OCI-LY3 (cell line): Measurements from ENCODE around the gene AGPAT3.

Source experiments
- CTCF ChIP-seq: fragments of 200-600, 300-600 bp; sonication (generic); IDR thresholded peaks from 2 replicates; pipeline ENCODE4 v1.5.1; 2014; ENCODE audit warnings: antibody characterized with exemption, low read length, low read depth
- EZH2phosphoT487 ChIP-seq: fragments of 200-600 bp; shearing (Covaris generic); IDR thresholded peaks from 2 replicates; pipeline ENCODE4 v1.6.1; 2018; ENCODE audit warnings: antibody characterized with exemption, mixed run types, low read depth

DNA sequence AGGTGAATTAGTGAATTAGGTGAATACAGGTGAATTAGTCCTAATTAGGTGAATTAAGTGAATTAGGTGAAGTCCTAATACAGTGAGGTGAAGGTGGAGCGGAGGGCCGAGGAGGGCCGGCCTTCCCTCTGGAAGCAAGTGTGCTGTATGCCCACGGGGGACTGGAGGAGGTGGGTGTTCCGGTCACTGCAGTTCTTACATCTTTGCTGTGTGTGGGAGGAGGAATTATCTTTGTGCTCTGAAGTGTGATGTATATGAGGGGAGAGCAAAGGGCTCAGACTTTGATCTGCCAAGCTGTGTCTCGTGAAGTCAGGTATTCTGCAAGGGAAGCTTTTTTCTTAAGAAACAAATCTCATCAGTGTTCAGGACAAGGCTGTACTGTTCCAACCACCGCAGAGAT lies 45.4 kb downstream of the AGPAT3 start:
- no peak for TF ChIP-seq CTCF
- TF ChIP-seq EZH2phosphoT487 = no peak
